Inflammatory macrophage (primary cell): Measurements from ENCODE around the gene NTRK2.

Source experiments
- DNase-seq, 2 donors: peaks; one replicate each; pipeline ENCODE4 v3.0.0-alpha.2; 2020 to 2022

Gene NTRK2

DNA sequence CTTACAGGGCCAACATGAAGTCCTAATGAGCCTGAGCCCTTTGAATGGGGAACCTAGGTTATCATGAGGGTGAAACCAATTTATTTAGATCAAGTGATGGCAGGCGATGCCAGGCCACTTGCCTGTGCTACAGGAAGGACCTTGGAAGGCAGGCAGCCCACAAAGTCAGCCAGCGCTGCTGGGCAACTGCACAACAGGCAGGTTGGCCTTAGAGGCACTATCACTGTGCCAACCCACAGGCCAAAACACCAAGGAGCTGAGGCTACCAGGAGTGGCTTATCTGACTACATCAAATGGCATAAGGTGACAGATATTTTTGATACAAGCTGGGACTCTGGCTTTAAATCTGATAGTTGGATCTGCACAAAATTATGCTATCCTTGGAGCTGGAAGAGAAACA is 319.1 kb downstream of the NTRK2 start:
- DNase-seq = no peak

DNA sequence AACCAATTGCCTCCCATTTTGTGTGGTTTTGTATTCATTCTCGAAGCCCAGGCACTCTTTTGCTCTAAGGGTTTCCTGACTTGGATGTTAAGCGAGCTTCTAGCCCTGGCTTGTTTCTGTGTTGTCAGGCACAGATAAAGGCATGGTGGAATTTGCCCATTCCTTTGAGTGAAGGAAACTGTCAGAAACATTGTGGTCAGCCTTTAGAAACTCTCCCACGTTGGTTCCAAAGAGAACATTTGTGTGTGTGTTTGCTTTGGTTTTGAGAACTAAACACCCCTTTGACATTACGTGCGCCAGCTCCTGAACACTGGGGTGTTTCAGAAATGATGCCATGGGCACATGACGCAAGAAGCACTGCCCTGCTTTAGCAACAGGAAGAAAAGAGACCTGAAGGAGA is 320.9 kb downstream of the NTRK2 start:
- DNase-seq = no peak

DNA sequence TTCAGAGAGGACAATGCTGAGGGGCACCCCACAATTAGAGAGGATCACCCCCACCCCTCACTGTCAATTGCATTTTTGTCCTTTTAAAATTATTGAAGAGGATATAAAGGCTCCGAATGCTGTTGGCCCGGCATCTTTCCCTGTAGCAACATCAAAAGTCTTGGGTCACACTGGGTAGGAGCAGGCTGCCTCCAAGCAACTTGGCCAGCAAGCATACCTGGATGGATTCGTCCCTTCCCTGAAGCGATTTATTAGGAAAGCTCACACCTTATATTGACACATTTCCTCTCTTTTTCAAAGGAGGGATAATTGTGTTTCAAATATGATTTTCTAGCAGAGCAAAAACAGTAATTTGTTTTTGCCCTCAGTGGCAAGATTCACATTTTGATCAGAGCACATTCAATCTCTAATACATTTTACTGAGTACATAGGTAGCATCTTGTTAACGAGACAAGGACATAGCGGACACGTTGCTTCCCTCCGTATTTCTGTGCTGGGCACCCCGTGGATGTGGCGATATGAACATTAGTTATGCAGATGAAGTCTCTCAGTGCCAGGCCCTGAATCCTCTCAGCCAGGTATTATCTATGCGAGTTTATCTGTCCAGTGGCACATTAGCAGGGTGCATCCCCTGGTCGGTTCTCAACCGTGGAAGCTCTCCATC is 321.5 kb downstream of the NTRK2 start:
- no peak for DNase-seq

DNA sequence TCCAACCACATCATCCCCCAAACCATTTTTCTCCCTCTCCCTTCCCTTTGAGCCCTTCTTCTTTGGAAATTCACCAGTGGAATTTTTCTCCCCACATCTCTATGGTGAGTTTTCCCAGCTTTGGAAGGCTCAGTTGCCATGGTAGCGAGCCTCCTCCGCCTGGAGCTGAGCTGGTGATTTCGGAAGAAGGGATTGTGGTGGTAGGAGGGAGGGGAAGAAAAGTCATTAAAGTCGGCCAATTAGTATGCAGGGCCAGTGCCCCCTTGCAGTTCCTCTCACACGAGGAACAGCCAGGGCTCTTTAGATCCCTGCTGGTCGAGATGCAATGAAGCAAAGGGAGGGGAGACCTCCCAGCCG is 322.0 kb downstream of the NTRK2 start:
- DNase-seq = no peak

DNA sequence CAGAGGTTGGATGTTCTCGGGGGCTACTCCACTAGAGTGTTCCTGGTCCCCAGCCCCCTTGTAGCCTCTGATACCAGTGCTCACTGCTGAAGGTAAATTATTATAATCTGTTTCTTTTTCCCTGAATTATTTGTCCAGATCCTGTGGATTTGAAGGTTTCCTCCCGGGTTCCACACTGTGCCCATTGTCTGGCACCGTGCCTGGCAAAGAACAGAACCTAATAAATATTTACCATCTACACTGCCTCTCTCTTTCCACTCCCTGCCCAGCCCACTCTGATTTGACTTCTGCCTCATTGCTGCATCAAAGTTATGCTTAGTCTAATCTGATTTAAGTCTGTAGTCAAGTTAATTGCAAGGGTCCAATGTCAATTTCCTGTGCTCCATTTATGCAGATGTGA is 322.9 kb downstream of the NTRK2 start:
- DNase-seq = no peak

DNA sequence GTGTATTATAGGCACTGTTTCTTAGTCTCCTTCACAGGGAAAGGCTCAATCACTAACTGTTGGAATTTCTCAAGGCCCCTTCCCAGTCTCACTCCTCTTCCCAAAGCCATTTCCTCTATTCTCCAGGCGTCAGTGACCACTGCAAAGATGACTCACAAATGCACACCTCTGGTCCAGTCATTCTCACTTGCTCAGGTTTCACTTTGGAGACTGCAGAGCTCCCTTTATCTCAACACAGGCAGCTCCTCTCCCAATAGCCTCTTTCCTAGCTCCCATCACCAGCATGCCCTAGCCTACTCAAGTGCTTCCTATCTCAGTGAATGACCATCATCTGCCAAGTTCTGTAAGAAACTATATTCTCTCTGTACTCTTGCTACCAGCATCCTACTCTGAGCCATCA is 323.6 kb downstream of the NTRK2 start:
- no peak for DNase-seq

DNA sequence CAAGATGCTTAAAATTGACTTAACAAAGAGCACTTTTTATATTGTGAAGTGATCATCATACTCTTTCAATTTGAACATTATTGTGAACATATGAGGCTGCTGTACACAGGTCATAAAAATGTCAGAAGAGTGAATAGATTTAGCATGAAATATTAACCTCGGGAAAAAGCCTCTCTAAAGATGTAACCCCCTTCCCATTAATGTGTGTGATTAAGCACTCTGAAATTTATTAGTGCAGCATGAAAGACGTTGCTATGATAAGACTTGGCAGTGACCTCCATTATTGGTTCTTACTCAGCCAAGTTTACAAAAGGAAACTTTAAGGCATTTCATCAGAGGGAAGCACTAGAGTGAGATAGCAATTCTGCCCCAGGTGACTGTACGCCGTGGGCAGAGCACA is 326.5 kb downstream of the NTRK2 start:
- no peak for DNase-seq

DNA sequence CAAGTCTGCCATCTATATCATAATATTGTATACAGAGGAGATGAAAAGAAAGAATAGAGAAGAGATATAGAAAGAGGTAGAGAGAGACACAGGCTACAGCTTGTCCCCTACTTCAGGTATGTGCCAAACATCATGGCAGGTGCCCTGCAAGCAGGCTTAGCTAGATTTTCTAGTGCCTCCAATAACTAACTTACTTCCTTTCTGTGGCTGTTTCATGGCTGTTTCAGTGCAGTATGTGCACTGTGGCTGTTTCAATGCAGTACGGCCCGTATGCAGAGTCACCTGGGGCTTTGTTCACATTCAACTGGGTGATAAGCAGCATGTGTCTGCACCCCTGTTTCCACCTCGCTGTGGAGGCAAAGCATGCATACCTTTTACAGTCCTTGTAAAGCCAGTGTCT is 327.2 kb downstream of the NTRK2 start:
- DNase-seq = no peak

DNA sequence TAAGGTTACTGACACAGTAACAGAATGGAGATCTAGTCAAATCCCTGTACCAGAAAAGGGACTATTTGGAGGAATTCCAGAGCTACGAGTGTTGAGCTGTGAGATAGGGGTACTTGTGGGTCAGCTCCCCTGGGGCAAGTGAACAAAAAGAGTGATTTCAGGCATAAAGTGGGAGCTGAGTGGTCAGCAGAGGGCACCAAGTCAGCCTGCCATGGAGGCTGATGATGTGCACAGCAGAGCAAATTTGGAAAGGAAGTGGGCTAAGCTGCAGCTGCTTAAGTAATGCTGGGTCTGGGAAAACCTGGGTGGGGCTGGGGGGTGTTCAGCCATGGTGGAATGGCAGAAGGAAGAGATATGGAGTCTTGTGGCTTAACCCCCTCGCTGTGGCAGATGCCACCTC is 327.9 kb downstream of the NTRK2 start:
- DNase-seq = no peak

DNA sequence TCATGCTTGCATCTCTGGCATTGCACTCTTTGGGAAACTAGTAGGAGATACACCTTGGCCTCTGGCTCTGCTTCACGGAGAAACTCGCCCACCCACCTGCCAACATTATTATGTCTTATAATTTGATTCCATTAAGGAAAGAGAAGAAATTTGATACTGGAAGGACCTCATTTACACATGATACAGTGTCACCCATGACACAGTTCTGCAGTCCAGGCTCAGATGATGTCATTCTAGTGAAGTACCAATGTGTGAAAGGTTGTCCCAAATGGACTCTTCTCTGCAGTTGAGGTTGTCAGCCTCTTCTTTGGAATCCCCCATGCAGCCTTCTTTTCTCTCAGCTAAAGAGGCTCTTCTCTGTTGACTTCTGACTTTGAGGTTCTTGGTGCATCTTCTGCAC is 329.1 kb downstream of the NTRK2 start:
- no peak for DNase-seq

DNA sequence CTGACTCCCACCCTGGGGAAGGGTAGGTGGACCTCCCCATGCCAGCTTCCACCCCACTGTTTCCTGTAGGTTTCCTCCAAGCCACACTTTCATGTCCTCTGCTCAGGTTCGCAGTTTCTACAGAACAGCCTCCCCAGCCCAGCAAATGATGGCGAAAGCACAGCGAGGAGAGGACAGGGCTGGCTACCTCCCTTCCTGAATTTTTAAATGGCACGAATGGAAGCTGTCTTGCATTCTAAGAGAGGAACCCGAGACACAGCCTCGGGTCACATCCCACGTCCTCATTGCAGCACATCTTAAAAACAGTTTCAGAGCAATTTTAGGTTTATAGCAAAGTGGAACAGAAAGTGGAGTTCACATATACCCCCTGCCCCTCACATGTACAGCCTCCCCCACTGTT is 330.3 kb downstream of the NTRK2 start:
- no peak for DNase-seq

DNA sequence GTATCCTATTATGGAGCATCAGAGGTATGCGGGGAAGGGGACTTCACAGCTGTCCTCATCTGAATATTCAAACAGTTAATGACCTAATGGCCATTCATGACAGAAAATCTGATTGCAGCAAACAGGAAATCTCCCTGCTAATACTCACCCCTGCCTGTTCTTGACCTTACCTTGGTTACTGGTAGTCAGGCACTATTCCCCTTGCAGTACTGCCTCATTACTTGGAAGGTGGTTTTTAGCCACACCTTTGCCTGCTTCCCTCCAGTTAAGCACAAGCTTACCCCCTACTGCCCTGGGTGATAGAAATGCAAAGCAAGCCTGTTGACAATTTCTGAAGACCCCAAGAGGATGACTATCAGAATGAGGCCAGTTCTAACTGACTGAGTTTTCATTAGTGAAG is 332.4 kb downstream of the NTRK2 start:
- DNase-seq = no peak

DNA sequence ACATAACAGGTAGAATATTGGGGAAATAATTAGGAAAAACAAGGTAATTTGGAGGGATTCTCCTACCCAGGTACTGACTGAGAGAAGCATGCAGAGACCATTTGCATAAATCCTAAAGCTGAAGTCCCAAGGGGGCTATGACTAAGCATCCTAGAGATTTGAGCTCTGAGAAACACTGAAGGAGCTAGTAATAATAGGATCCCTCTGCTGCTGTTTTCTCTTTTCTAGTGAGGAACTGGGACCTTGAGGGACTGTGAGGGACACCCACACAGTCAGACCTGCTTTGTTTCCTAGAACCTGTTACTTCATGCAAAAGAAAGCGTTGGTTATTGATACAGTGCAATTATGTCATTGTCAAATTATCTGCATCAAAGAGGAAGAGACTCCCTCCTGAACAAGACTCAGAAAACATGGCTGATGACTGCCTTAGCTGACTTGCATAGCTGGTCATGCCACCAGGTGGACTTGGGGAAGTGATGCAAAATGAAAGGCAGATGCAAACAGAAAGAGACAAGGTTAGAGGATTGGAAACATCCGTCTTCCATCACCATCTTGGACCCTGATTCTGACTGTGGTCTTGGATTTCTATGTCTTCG is 335.4 kb downstream of the NTRK2 start:
- no peak for DNase-seq

DNA sequence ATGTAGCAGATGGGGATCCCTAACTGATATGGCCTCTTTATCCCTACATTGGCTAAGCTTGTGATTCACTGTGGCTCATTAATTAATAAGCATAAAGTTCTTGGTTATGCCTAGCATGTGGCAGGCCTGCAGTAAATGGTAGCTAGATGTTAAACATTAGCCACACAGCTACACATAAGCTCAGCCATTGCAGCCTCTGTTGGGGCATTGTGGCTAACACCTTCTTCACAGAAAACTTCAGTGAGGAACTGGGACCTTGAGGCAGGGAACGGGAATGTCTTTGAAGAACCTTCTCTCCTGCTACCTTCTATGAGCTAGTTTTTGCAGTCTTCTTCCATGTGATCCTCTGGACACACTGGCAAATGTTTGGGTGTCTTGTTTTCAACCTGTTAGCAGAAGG is 338.2 kb downstream of the NTRK2 start:
- no peak for DNase-seq

DNA sequence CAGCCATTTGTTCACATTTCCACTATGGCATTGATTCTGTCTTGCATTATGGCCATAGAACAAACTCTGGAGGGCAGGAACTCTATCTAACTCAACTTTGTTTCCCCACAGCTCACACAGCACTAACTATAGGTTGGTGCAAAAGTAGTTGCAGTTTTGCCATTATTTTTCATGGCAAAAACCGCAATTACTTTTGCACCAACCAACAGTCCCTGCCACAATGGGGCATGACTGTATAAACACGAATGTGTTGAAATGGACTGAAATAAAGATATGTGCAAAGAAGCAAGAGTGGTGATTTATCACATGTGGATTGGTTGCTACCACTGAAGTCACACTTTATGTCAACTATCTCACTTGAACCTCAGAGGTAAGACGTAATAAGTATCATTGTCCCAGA is 338.7 kb downstream of the NTRK2 start:
- DNase-seq = no peak

DNA sequence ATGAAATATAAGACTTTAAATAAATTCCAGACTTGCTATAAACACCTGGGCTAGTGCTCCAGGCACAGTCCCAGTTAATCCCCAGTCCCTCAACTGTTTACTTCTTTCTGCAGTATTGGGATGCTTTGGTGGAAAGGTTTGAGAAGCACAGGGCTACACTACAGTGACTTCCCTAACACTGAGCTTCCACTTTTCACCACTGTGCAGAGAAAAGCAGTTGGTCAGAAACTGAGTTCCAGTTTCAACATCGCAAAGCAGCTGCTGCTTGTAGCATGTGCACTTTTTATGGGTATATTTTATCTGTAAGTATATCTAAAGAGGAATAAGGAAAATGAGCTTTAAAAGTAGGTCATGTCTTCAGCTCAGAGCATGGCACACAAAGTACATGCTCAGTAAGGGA is 339.7 kb downstream of the NTRK2 start:
- no peak for DNase-seq

DNA sequence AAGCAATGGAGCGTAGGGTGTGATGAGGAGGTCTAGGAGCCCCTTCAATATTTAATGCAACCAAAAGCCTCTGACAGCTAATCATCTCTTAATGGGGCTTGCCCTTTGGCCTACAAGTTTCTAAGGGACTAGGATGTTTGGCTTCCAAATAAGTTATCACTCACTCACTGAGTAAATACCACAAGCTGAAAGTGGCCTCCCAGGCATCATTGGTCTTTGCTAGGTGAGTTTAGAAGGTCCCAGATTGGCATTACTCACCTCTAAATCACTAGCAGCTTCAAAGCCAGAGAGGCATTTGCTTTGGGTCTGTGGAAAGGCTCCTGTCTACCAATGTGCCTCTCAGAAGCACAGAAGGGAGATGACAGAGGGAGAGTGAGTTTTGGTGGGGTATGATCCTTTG is 344.2 kb downstream of the NTRK2 start:
- DNase-seq = no peak

DNA sequence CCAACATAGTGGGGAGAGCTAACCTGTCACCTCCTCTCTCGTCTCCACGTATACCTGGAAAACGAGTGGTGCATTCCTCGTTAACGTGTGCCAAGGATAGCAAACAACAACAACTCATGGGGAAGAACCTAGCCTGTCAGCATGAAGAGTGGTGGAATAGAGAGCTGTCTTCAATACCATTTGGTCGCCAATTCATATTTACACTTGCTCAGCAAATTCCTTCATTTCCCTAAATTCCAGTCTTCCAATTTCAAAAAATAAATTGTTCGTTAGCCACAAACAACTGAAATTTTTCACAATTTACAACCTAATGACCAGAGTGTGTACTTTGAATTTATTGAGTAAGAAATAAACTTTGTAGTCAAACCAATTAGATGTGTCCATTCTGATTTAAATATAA is 344.8 kb downstream of the NTRK2 start:
- DNase-seq = no peak

DNA sequence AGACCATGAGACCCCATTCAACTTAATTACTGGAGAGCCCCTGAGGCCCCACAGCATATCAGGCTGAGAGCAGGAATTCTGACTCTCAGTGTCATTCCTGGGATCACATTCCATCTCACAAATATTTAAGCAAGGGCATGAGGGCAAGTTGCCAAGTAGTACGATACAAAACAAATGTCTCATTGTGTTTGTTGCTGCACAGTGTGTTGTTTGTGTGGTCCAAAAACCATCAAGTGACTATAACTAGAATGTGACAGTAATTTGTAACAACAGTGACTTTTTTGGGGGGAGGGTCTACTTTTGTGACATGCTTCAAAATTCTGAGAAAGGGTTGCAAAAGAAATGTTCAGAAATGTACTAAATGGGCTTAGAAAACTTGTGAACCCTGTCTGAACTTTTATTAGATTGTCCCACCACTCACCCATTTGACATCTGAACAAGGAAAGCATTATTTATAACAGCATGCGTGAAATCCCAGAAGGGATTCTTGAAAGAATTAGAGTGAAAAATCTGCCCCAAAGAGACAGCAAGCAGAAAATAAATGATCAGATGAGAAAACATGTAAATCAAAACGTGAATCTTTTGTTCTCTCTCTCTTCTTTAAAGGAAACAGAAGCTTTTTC is 347.0 kb downstream of the NTRK2 start:
- no peak for DNase-seq

DNA sequence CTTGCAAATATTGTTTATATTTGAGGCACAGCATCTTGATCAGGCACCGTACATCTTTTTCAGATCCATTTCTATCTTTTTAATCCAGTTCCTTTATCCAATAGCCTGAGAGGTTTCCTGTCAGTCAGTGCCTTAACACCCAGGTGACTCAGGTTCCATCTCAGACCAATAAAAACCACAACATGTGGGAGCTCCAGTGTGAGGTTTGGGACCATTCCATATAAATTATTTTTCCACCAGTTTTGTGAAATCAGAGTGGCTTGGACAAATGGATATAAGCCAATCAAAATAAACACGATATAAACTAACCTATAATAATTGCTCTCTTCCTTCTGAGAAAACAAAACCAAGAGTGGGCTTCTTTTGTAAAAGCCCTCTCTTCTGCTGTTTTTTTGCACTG is 351.3 kb downstream of the NTRK2 start:
- DNase-seq = no peak

DNA sequence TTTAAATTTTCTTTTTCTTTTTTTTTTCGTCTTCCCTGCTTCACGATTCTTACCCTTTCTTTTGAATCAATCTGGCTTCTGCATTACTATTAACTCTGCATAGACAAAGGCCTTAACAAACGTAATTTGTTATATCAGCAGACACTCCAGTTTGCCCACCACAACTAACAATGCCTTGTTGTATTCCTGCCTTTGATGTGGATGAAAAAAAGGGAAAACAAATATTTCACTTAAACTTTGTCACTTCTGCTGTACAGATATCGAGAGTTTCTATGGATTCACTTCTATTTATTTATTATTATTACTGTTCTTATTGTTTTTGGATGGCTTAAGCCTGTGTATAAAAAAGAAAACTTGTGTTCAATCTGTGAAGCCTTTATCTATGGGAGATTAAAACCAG is 352.2 kb downstream of the NTRK2 start:
- DNase-seq = no peak

DNA sequence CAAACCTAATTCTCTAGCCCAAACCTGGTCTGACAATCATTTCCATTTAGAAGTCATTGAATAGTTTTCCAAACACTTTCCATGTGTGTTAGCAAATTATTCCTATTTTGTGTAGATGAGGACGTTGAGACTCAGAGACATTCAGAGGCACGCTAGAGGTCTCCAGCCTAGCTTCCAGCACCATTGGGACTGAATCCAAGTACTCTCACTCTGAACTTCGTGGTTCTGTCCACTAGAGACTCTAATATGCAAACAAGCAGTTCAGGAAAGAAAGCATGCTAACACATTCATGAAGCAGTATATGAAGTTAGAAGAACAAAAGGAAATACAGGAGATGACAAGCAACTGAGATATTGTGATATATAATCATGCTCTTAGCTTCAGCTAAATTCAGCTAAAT is 354.8 kb downstream of the NTRK2 start:
- no peak for DNase-seq

DNA sequence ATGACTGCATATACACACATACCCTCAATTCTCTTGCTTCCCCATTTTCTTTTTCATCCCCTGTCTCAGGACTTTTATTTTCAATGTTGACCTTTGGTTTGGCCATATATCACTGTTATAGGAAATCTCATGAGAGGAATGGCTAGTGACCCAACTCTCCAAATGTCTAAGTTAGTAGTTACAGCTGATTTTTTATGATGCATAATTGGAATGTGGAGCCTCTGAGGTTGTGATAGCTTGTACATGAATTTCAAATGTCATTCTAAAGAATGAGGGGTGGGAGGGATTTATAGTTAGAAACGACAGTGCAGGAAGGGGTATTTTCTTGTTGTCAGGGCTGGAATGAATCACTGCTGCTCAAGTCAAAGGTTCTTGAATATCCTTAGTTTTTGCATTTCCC is 356.1 kb downstream of the NTRK2 start:
- DNase-seq = no peak

DNA sequence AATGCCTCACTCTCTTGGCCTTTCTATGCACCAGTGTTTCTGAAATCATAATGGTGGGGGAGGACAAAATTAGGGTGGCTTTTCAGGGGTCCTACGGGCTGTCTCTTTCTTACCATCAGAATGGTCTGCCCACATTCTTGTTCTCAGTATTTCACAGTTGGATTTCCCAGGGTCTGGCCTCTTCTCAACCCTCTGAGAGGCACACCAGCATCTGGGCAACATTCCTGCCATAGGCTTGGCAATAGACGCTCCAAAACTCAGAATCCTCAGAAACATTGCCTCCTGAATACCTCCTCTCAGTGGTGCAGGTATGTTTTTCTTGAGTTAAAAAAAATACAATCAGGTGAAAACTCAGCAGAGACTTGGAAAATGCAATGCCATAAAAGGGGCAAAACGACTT is 358.3 kb downstream of the NTRK2 start:
- no peak for DNase-seq

DNA sequence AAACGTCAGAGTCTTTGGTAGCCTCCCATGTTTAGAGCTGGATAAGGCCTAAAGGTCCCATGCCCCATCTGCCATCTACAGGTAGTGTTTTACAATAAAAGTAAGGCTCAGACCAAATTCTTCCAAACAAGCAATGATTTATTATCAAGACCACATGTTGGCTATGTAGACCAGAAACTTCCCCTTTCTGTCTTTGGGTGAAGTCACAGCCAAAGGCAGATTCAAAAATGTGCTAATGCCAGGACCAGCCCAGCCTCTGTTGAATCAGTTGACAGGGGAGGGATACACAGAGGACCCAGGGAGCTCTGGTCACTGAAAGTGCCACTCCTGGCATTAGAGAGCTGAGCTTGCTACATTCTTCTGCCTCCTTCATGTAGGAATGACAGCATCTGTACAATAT is 360.8 kb downstream of the NTRK2 start:
- DNase-seq = no peak
